ENCODE results near the gene MYO18A. TPM values are rescaled to one million over a fixed set of nuclear protein-coding genes. Genes with fewer than 3 reads are reported as not detected.

MYO18A gene
- total and polyA plus RNA-seq, 2 experiments from 2014 or later: 33.8 to 35.6 TPM

- Histone ChIP-seq H3K27ac (no peak overlapping the region), H3K9me3 (ENCODE audit: low read depth) (no peaks in the 10 kb centered on the region), H2AFZ (no peak overlapping the region), H3K4me2 (no peak overlapping the region), H3K36me3 (replicated peaks; ENCODE audit: insufficient read depth, low read depth) (no peaks in the 10 kb centered on the region), H3K4me1 (ENCODE audit: insufficient read depth) (peaks cover 6% of the 10 kb centered on the region), H3K79me2 (no peaks in the 10 kb centered on the region), H3K4me3 (no peak overlapping the region), H3K9me2 (replicated peaks; ENCODE audit: insufficient read depth) (no peaks in the 10 kb centered on the region), H3K27me3 (peaks cover 73% of the 10 kb centered on the region), H4K20me1 (ENCODE audit: insufficient read depth, poor library complexity, severe bottlenecking) (no peaks in the 10 kb centered on the region)
- no peak for TF ChIP-seq EZH2 (IDR thresholded peaks at IDR 0.05; ENCODE audit: borderline replicate concordance)
- TF ChIP-seq, protein P1, sequence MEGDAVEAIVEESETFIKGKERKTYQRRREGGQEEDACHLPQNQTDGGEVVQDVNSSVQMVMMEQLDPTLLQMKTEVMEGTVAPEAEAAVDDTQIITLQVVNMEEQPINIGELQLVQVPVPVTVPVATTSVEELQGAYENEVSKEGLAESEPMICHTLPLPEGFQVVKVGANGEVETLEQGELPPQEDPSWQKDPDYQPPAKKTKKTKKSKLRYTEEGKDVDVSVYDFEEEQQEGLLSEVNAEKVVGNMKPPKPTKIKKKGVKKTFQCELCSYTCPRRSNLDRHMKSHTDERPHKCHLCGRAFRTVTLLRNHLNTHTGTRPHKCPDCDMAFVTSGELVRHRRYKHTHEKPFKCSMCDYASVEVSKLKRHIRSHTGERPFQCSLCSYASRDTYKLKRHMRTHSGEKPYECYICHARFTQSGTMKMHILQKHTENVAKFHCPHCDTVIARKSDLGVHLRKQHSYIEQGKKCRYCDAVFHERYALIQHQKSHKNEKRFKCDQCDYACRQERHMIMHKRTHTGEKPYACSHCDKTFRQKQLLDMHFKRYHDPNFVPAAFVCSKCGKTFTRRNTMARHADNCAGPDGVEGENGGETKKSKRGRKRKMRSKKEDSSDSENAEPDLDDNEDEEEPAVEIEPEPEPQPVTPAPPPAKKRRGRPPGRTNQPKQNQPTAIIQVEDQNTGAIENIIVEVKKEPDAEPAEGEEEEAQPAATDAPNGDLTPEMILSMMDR (IDR thresholded peaks at IDR 0.05; ENCODE audit: poor library complexity): no peak
- no peak for TF ChIP-seq EZH2phosphoT487 (IDR thresholded peaks at IDR 0.05; ENCODE audit: low read depth, severe bottlenecking, unreplicated experiment)
- no peak for DNase-seq (ENCODE audit: low spot score)
- 77% methylated on average over 7 of the region's 7 CpGs for WGBS (ENCODE audit: low lambda C conversion rate, missing lambda C conversion rate)
Observed at GRCh38 chr17:29022074-29022473, 158.1 kb downstream of the MYO18A start.

GRCh38 chr17:29021226-29021625 lies 159.0 kb downstream of the MYO18A start:
- no peak overlapping the region for H3K4me2 ChIP-seq
- H3K79me2 ChIP-seq: no peaks in the 10 kb centered on the region
- 75% methylated on average over 7 of the region's 7 CpGs for WGBS (ENCODE audit: low lambda C conversion rate, missing lambda C conversion rate)
- H4K20me1 ChIP-seq (ENCODE audit: insufficient read depth, poor library complexity, severe bottlenecking): no peaks in the 10 kb centered on the region
- peaks cover 79% of the 10 kb centered on the region for H3K27me3 ChIP-seq
- no peaks in the 10 kb centered on the region for H3K36me3 ChIP-seq (replicated peaks; ENCODE audit: insufficient read depth, low read depth)
- peaks cover 6% of the 10 kb centered on the region for H3K4me1 ChIP-seq (ENCODE audit: insufficient read depth)
- H3K9me2 ChIP-seq (replicated peaks; ENCODE audit: insufficient read depth): no peaks in the 10 kb centered on the region
- TF ChIP-seq EZH2 (IDR thresholded peaks at IDR 0.05; ENCODE audit: borderline replicate concordance) (no peak), EZH2phosphoT487 (IDR thresholded peaks at IDR 0.05; ENCODE audit: low read depth, severe bottlenecking, unreplicated experiment) (no peak)
- TF ChIP-seq, protein P1 (IDR thresholded peaks at IDR 0.05; ENCODE audit: poor library complexity): no peak
- no peaks in the 10 kb centered on the region for H3K9me3 ChIP-seq (ENCODE audit: low read depth)
- no peak for DNase-seq (ENCODE audit: low spot score)
- H3K27ac ChIP-seq: no peak overlapping the region
- H2AFZ ChIP-seq: no peak overlapping the region
- no peak overlapping the region for H3K4me3 ChIP-seq

Other genes starting within 250 kb of the MYO18A start
- gene PHF12, start 228.9 kb downstream of the MYO18A start, total RNA-seq: 18.2 and 19.0 TPM in 2 replicates
- gene PHF12, start 228.9 kb downstream of the MYO18A start, polyA plus RNA-seq: 10.0 and 12.1 TPM in 2 replicates
- 1.2 TPM in 1 of 2 replicates, not detected in the other for gene SEZ6, start 174.4 kb downstream of the MYO18A start, total RNA-seq
- 0.58 and 0.81 TPM in 2 replicates for gene SEZ6, start 174.4 kb downstream of the MYO18A start, polyA plus RNA-seq
- gene PIPOX, start 137.3 kb downstream of the MYO18A start, total RNA-seq: 15.8 TPM in 2 replicates
- 8.0 and 10.2 TPM in 2 replicates for gene PIPOX, start 137.3 kb downstream of the MYO18A start, polyA plus RNA-seq
- gene CRYBA1, start 66.5 kb upstream of the MYO18A start, total RNA-seq: not detected in 2 replicates
- not detected in 2 replicates for gene CRYBA1, start 66.5 kb upstream of the MYO18A start, polyA plus RNA-seq
- gene NUFIP2, start 113.8 kb upstream of the MYO18A start, total RNA-seq: 41.9 and 47.8 TPM in 2 replicates
- gene NUFIP2, start 113.8 kb upstream of the MYO18A start, polyA plus RNA-seq: 8.4 and 8.9 TPM in 2 replicates
- 46.1 and 51.7 TPM in 2 replicates for gene TAOK1, start 210.0 kb upstream of the MYO18A start, total RNA-seq
- gene TAOK1, start 210.0 kb upstream of the MYO18A start, polyA plus RNA-seq: 5.2 and 5.3 TPM in 2 replicates